HepG2 (cell line): ENCODE measurements around the gene KLHL30. TPM values are rescaled to one million over a fixed set of nuclear protein-coding genes. Genes with fewer than 3 reads are reported as not detected.

ENCODE experiments used
- ATAC-seq: fragments of 200-7000 bp; cut with Tn5 transposase; 3 replicates; pipeline ENCODE4 v1.9.1; 2020; ENCODE audit warnings: mild to moderate bottlenecking, moderate library complexity
- BruUV-seq: library from RNA; stranded (reverse); fragments of 400-500 nt; replicated peaks from 2 replicates; lab custom pipeline; 2021; lab: Mats Ljungman, UMichigan
- CTCF ChIA-PET: fragments of 300-600 bp; formaldehyde crosslinking; extraction: SDS; loops from one replicate; lab custom pipeline; 2021; ENCODE audit warnings: low total read pairs, inconsistent platforms, low intra/inter-chr PET ratio; lab: Yijun Ruan, JAX
- POLR2A ChIA-PET: fragments of 350-600 bp; sonication (Branson Sonifier 250); formaldehyde crosslinking; loops from one replicate; lab custom pipeline; 2020; ENCODE audit warnings: antibody characterized with exemption, inconsistent platforms; lab: Yijun Ruan, JAX
- DNase-seq: peaks from one replicate; pipeline ENCODE4 v3.0.0-alpha.2; 2015; ENCODE audit warnings: low spot score
- FAIRE-seq: peaks from 3 replicates; lab custom pipeline; 2011; peaks lifted over from hg19 to GRCh38; lab: Jason Lieb, UNC
- H2AFZ ChIP-seq: one replicate; pipeline ENCODE4 v1.6.1; 2011; ENCODE audit warnings: low read length, inconsistent platforms
- H3K27ac ChIP-seq: fragments of 300-600 bp; 3 replicates; pipeline ENCODE4 v1.8.0; 2011; ENCODE audit warnings: mixed run types, mild to moderate bottlenecking, mixed read lengths, low read length, inconsistent platforms; ENCODE audit not compliant: insufficient read depth; ENCODE audit errors: extremely low read length
- H3K27me3 ChIP-seq, 2 experiments: fragments of 200-600 bp in 1 of 2; 2 replicates in 1 of 2; 3 replicates in 1 of 2; pipeline versions ENCODE4 v1.6.0 to v1.8.0; 2011; ENCODE audit warnings: low read length in 2 of 2, mild to moderate bottlenecking in 2 of 2, moderate library complexity in 2 of 2, inconsistent platforms in 1 of 2; ENCODE audit not compliant: insufficient read depth in 2 of 2, control insufficient read depth in 1 of 2
- H3K36me3 ChIP-seq, 2 experiments: fragments of 200-600 bp in 1 of 2; replicated peaks in 1 of 2; 2 replicates in 1 of 2; 3 replicates in 1 of 2; pipeline versions ENCODE4 v1.5.1 to v1.8.0; 2011; ENCODE audit warnings: low read length in 2 of 2, inconsistent platforms in 1 of 2; ENCODE audit not compliant: insufficient read depth in 2 of 2, control insufficient read depth in 1 of 2
- H3K4me1 ChIP-seq: 2 replicates; pipeline ENCODE4 v1.5.1; 2012; ENCODE audit warnings: low read length, inconsistent platforms; ENCODE audit not compliant: insufficient read depth
- H3K4me2 ChIP-seq: 2 replicates; pipeline ENCODE4 v1.6.0; 2011; ENCODE audit warnings: low read depth, low read length, inconsistent platforms
- H3K4me3 ChIP-seq, 3 experiments: fragments of 200-600 bp in 1 of 3; sonication (generic), shearing (Covaris generic) in 1 of 3; replicated peaks in 1 of 3; 2 replicates each; pipeline ENCODE4 v1.5.1; 2011 to 2016; ENCODE audit warnings: low read length in 3 of 3, inconsistent platforms in 2 of 3, low read depth in 2 of 3, mild to moderate bottlenecking in 2 of 3, control low read depth in 1 of 3, mixed read lengths in 1 of 3; ENCODE audit not compliant: insufficient read depth in 1 of 3
- H3K79me2 ChIP-seq: one replicate; pipeline ENCODE4 v1.6.1; 2011; ENCODE audit warnings: low read length, inconsistent platforms; ENCODE audit not compliant: insufficient read depth
- H3K9ac ChIP-seq: 2 replicates; pipeline ENCODE4 v1.6.0; 2011; ENCODE audit warnings: mild to moderate bottlenecking, low read depth, low read length, inconsistent platforms; ENCODE audit not compliant: insufficient read depth
- H3K9me3 ChIP-seq: 2 replicates; pipeline ENCODE4 v1.5.1; 2012; ENCODE audit warnings: mild to moderate bottlenecking, low read length
- H4K20me1 ChIP-seq: 2 replicates; pipeline ENCODE4 v1.6.0; 2011; ENCODE audit warnings: inconsistent platforms, mild to moderate bottlenecking, low read length, moderate library complexity; ENCODE audit not compliant: insufficient read depth
- DNMT3B ChIP-seq: conservative IDR thresholded peaks from 2 replicates; pipeline ENCODE4 v1.6.1; 2016; ENCODE audit warnings: missing biosample characterization, control low read depth
- TCF7 ChIP-seq: sonication (generic); IDR thresholded peaks from 2 replicates; pipeline ENCODE4 v1.6.1; 2016; ENCODE audit warnings: antibody characterized with exemption, low read depth
- ZBTB4 ChIP-seq: sonication (generic); formaldehyde crosslinking; IDR thresholded peaks from 2 replicates; pipeline ENCODE4 v1.4.0; 2020; ENCODE audit warnings: missing genetic modification reagents, mild to moderate bottlenecking, borderline replicate concordance
- ZNF460 ChIP-seq: sonication (generic); formaldehyde crosslinking; IDR thresholded peaks from 2 replicates; pipeline ENCODE4 v1.5.1; 2020; ENCODE audit warnings: missing genetic modification reagents, mild to moderate bottlenecking, borderline replicate concordance
- ZNF687 ChIP-seq: sonication (generic); formaldehyde crosslinking; IDR thresholded peaks from 2 replicates; pipeline ENCODE4 v1.5.1; 2020; ENCODE audit warnings: mild to moderate bottlenecking, missing genetic modification reagents, moderate library complexity
- WGBS: methylation state at CpG from one replicate; pipeline ENCODE4 v1.1.6; 2017; ENCODE audit warnings: low lambda C conversion rate; 5-methylcytosine and 5-hydroxymethylcytosine counted together
- in situ Hi-C: cut with HindIII; loops from 2 replicates; pipeline ENCODE4 v1.10.0; 2017; ENCODE audit warnings: low pct_unique_long_range_greater_than_20kb; ENCODE audit not compliant: extremely low pct_ligation_motif_present
- intact Hi-C: fragments of 100-400 bp; cut with micrococcal nuclease; formaldehyde crosslinking; loops from one replicate; pipeline ENCODE4 v1.10.0; 2022; ENCODE audit not compliant: unreplicated experiment
- polyA plus RNA-seq, 8 experiments: library from polyadenylated mRNA; depleted of rRNA in 3 of 8; stranded (reverse) in 7 of 8; unstranded in 1 of 8; fragments of >200 nt; fragmentation: Illumina TruSeq in 4 of 8; extraction: Trizol in 4 of 8; gene quantifications; 2 replicates each; pipeline versions ENCODE4 v1.2.1 to v1.2.3, GENCODE V29; 2011 to 2016; ENCODE audit warnings: low read depth in 4 of 8, missing spikeins in 1 of 8, mixed read lengths in 1 of 8; ENCODE audit not compliant: insufficient read depth in 1 of 8
- total RNA-seq, 5 experiments: library from RNA; depleted of rRNA; stranded (reverse); fragments of >200 nt; fragmentation: Illumina TruSeq; extraction: Trizol; gene quantifications; 2 replicates each; pipeline ENCODE4 v1.2.3, GENCODE V29; 2016; ENCODE audit warnings: low read depth in 1 of 5

KLHL30 gene
- total and polyA plus RNA-seq, 2 of the 13 experiments (the other 11 are each of a cell fraction or from before 2014, with no cell fraction given) = 0.05 TPM; not detected in 1

GRCh38 chr2:238120463-238121298, 17.8 kb upstream of the KLHL30 start (continued):
- TF ChIP-seq ZNF687 (CRISPR knock-in tag) = peak; percentile 38; the same call in 1 of the 2 replicates
- TF ChIP-seq TCF7 = no peak

- Histone ChIP-seq H3K36me3 (no peaks in the 10 kb centered on the region), H3K4me2 (no peak overlapping the region), H3K9me3 (no peaks in the 10 kb centered on the region), H3K79me2 (no peaks in the 10 kb centered on the region), H3K9ac (no peak overlapping the region), H3K4me1 (peaks cover 15% of the 10 kb centered on the region), H3K27me3 (peaks cover 3 to 51% of the 10 kb centered on the region in 2 experiments), H2AFZ (no peak overlapping the region), H3K27ac (no peak overlapping the region), H3K4me3 (no peak overlapping the region), H4K20me1 (no peaks in the 10 kb centered on the region)
- BruUV-seq = no TSS peak
- ATAC-seq (no peak), FAIRE-seq (no peak), DNase-seq (no peak)
- in situ Hi-C loops = no loop called here
- peak; percentile 62; the same call in 1 of the 2 replicates for TF ChIP-seq ZNF460 (CRISPR knock-in tag)
- TF ChIP-seq ZBTB4 (CRISPR knock-in tag) = no peak
- TF ChIP-seq DNMT3B = no peak
- ChIA-PET CTCF (interaction anchor here (1.5 kb wide), 1 partner anchor 18 kb away, joined by 6 read pairs; no protein-coding TSS in a partner anchor), POLR2A (no interaction called here)
- intact Hi-C loops = no loop called here
- 53% methylated on average over 22 of the region's 27 CpGs for WGBS
Measured at GRCh38 chr2:238121511-238122286, 16.8 kb upstream of the KLHL30 start.
